KOPT-K1 (cell line): ENCODE data around the gene LLGL2.

ENCODE experiments used
- H3K27ac ChIP-seq: fragments of 200-600 bp; sonication (generic); 2 replicates; pipeline ENCODE4 v1.5.1; 2016; ENCODE audit warnings: antibody characterized with exemption, mild to moderate bottlenecking, low read depth, low read length; ENCODE audit not compliant: poor library complexity, severe bottlenecking
- H3K36me3 ChIP-seq: fragments of 200-600 bp; sonication (generic); 2 replicates; pipeline ENCODE4 v1.5.1; 2017; ENCODE audit warnings: antibody characterized with exemption, mild to moderate bottlenecking, low read length, moderate library complexity; ENCODE audit not compliant: insufficient read depth
- H3K9me3 ChIP-seq: fragments of 200-600 bp; sonication (generic); 2 replicates; pipeline ENCODE4 v1.5.1; 2017; ENCODE audit warnings: antibody characterized with exemption, low read length, mild to moderate bottlenecking; ENCODE audit not compliant: insufficient read depth, poor library complexity, severe bottlenecking

Gene LLGL2

DNA sequence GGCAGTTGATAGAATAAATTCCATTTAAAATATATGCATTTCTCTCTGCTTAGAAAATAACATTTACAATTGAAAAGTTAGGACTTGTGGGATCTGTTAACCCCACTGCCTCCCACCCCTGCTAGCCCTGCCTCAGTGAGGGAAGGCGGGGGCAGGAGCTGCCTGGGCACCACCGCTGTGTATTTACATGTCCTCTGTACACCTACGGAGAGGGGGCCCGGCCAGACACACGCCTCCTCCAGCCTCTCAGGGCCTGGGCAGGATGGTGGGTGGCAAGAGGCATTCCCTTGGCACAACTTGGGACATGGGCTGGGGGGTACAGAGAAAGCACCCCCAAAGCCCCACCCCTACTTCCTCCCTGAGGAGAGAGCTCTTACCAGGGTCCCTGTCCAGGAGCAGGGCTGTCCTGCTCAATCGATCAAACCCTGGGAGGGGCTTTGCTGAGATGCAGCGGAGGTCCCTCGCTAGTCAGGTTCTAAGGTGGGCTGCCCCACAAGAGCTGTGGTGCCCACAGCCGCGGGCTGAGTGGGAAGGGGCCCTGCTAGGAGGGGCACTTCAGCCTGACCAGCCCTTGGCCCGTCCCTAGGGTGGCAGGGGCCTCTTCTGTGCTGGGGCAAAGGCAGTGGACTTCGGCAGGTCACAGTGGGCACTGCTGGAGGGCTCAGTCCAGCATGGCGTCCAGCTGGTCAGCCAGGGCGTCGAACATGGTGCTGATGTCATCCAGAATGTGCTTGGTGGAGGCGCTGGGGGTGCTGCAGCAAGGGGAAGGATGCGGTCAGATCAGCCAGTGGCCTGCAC lies 24.9 kb upstream of the LLGL2 start:
- Histone ChIP-seq H3K27ac (no peak overlapping the region), H3K36me3 (peaks cover 86% of the 10 kb centered on the region), H3K9me3 (no peaks in the 10 kb centered on the region)

GRCh38 chr17:75501378-75502071 lies 24.0 kb upstream of the LLGL2 start:
- Histone ChIP-seq H3K9me3 (no peaks in the 10 kb centered on the region), H3K36me3 (peaks cover 85% of the 10 kb centered on the region; the same call in 1 of the 2 replicates), H3K27ac (no peak overlapping the region)

- Histone ChIP-seq H3K9me3 (no peaks in the 10 kb centered on the region), H3K27ac (no peak overlapping the region), H3K36me3 (peaks cover 84% of the 10 kb centered on the region; the same call in 1 of the 2 replicates)
These were observed 23.3 kb upstream of the LLGL2 start for GRCh38 chr17:75502072-75502720.

- Histone ChIP-seq H3K9me3 (no peaks in the 10 kb centered on the region), H3K36me3 (peaks cover 78% of the 10 kb centered on the region; the same call in 1 of the 2 replicates), H3K27ac (no peak overlapping the region)
These were observed 22.7 kb upstream of the LLGL2 start for GRCh38 chr17:75502721-75503329.

- H3K9me3 ChIP-seq: no peaks in the 10 kb centered on the region
- H3K36me3 ChIP-seq: peaks cover 72% of the 10 kb centered on the region; the same call in 1 of the 2 replicates
- H3K27ac ChIP-seq: no peak overlapping the region
These were observed 22.1 kb upstream of the LLGL2 start for GRCh38 chr17:75503337-75503950.

- Histone ChIP-seq H3K36me3 (peaks cover 69% of the 10 kb centered on the region; the same call in 1 of the 2 replicates), H3K9me3 (no peaks in the 10 kb centered on the region)
These were observed 21.5 kb upstream of the LLGL2 start for GRCh38 chr17:75503976-75504346.

DNA sequence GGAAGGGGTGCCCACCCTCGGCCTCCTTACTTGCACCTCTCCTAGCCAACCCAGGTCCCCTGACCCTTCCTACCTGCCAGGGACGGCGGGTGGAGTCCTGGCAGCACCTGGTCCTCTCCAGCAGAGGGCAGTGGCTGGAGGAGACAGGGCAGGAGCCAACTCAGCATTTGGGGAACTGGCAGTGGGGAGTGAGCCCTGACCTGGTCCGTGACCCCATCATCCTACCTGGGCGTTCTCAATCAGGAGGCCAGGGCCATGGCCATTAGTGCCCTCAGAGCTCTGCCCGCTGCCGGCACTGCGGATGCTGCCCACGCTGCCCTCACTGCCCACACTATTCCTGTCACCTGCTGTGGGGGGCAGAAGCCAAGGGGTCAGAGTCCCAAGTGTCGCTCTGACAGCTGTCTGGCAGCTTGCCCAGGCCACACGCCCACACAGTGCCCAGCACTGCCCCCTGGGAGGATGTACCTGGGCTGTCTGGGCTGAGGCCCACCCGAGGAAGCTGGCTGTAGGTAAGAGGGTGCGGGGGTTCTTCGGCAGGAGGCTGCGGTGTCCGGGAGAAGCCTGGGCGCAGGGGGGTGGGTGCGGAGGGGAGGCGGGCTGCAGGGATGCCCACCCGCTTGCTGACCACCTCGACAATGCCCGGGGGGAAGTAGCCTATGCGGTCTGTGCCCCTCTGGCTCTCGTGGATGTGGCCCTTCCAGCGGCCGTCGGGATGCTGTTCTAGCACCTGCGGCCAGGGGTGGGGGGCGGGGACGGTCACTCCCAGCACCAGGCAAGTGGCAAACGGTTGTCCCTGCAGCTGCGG lies 20.9 kb upstream of the LLGL2 start:
- Histone ChIP-seq H3K27ac (no peak overlapping the region), H3K9me3 (no peaks in the 10 kb centered on the region), H3K36me3 (peaks cover 69% of the 10 kb centered on the region; the same call in 1 of the 2 replicates)

More at GRCh38 chr17:75503976-75504346, 21.5 kb upstream of the LLGL2 start:
- no peak overlapping the region for H3K27ac ChIP-seq

DNA sequence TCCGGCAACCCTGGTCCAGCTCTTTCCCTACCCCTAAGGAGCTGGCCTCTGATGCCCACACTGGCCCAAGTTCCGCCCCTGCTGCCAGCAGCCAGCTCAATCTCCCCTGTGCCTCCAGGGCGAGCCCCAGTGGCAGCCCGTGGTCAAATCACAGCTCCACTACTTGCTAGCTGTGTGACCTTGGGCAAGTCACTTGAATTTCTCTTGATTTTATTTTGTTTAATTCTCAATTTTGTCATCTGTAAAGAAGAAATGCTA lies 20.4 kb upstream of the LLGL2 start:
- peaks cover 68% of the 10 kb centered on the region; the same call in 1 of the 2 replicates for H3K36me3 ChIP-seq
- H3K27ac ChIP-seq: no peak overlapping the region
- H3K9me3 ChIP-seq: no peaks in the 10 kb centered on the region

DNA sequence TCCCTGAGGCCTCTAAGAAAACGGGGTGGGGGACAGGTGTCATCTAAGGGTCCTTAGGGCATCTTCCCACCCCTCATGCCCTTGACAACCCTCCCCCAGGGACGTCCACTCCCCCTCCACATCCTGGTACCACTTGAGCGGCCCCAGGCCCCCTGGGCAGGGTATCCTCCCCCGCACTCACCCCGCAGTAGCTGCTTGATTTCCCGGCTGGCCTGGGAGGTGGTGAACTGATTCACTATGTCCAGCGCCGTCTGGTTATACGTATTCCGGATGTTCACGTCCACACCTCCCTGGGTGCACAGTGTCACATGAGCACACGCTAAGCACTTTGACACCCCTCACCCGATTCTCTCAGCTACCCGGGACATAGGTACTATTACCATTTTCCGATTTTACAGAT lies 19.9 kb upstream of the LLGL2 start:
- Histone ChIP-seq H3K36me3 (peaks cover 63% of the 10 kb centered on the region; the same call in 1 of the 2 replicates), H3K9me3 (no peaks in the 10 kb centered on the region), H3K27ac (no peak overlapping the region)

DNA sequence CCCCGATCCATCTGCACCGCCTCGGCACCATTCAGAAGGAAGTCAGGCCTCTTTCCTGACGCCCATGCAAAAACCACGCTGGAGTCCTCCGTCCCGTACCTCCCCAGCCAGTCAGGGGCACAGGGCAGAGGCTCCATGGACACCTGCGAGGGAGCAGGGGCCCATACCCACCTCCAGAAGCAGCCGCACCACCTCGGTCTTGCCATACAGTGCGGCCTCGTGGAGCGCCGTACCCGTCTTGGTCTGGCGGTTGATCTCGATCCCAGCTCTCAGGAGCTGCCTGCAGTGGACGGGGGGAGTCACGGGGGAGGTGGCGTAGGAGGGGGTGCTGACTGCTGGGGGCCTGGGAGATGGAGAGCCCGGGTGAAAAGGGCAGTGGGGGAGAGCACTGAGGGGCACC lies 19.4 kb upstream of the LLGL2 start:
- Histone ChIP-seq H3K9me3 (no peaks in the 10 kb centered on the region), H3K27ac (no peak overlapping the region), H3K36me3 (peaks cover 58% of the 10 kb centered on the region; the same call in 1 of the 2 replicates)

DNA sequence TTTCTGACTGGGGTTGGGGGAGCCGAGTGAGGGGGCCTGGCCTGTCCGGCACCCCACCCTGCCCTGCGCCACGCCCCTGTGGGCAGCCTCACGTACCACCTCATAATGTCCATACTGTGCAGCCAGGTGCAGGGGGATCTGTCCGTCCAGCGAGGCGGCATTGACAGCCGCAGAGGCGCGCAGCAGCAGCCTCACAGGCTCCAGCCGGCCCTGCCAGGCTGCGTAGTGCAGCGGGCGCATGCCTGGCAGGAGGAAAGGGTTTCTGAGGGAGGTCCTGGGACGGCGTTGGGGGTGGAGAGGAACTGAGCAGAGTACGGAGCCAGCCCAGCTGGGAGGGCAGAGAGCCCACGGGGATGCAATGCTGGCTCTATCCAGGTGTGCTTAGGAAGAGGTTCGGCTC lies 18.6 kb upstream of the LLGL2 start:
- Histone ChIP-seq H3K9me3 (no peaks in the 10 kb centered on the region), H3K36me3 (peaks cover 55% of the 10 kb centered on the region; the same call in 1 of the 2 replicates), H3K27ac (no peak overlapping the region)

DNA sequence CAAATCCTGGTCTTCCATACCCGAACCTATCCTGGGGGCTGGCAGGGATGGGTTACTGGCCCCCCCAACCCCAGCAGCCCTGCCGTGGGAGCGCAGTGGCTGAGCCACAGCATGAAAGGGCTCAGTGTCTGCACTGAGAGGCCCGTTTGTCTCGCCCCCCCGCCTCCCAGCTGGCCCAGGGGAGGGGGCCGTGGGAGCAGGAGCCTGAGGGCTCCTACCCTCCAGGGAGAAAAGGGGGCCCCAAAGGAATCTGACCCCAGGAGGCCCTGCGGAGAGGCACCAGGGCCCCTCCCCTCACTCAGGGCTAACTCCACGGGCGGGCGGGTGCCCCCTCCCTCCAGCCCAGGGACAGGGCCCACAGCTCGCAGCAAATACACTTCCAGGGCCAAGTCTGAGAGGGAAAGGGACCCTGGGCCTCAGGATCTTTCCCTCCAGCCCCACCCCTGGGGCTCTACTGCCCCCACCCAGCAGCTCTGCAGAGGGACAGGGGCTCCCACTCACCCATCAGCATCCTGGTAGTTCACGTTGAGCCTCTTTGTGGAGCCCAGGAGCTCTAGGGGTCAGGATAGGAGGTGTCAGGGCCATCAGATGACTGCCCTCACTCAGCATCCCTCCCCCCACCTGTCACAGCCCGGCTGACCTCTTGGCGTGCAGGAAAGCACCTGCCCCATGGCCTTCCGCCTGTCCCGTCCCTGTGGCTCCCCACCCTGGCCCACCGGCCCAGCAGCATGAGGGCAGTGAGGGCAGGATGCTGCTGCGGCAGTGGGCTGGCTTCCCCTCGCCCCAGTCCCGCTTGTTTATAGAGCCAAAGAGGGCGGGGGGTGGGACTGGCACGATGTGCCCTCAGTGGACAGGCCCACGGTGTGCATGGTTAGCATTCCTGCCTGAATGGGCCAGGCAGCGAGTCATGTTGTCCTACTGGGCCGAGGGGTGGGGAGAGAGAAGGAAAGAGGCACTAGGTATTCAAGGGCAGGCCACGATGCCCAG lies 17.5 kb upstream of the LLGL2 start:
- H3K36me3 ChIP-seq: peaks cover 59% of the 10 kb centered on the region; the same call in 1 of the 2 replicates
- no peaks in the 10 kb centered on the region for H3K9me3 ChIP-seq
- no peak overlapping the region for H3K27ac ChIP-seq

GRCh38 chr17:75508931-75509361 lies 16.6 kb upstream of the LLGL2 start:
- Histone ChIP-seq H3K9me3 (no peaks in the 10 kb centered on the region), H3K27ac (no peak overlapping the region), H3K36me3 (peaks cover 54% of the 10 kb centered on the region; the same call in 1 of the 2 replicates)
